GM18867 (cell line): ENCODE results near the gene MCRIP1.

Experiments
- ATAC-seq: cut with Tn5 transposase; IDR thresholded peaks from one replicate; pipeline ENCODE4 v1.9.1; 2021; ENCODE audit warnings: mild to moderate bottlenecking, moderate library complexity; ENCODE audit not compliant: unreplicated experiment

MCRIP1 gene

DNA sequence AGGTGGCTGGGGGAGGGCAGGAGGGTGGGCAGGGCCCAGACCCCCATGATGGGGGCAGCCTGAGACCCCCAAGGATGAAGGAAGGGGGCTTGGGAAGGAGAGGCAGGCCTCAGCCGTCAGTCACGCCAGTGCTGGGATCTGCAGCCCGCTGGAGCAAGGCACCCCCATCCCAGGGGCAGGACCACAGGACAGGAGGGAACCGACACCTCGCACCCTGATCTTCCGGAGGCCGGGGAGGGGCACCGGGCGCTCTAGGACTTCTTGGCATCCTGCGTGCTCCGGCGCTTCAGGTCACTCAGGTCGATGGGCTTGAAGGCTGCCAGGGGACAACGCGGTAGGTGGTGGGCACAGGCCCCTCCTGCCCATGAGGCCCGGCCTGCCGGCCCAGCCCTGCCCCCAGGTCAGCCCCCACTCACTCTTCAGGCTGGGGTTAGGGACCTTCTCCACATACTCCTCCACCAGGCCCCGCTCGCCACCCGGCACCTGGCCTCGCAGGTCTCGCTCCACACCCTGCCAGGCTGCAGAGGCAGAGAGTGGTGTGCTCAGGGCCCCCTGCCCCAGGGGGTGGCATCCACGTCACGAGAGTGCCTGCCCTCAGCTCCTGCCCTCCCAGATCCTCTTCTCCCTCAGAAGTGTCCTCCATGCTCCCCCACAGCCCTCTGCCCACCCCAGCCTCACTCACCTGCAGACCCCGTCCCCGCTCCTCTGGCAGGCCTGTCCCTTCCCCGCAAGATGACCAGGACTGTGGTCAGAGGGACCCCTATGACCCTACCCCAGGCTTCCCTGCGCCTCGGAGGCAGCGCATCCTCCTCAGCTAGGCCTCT, 9.9 kb downstream of the MCRIP1 start:
- no peak for ATAC-seq

DNA sequence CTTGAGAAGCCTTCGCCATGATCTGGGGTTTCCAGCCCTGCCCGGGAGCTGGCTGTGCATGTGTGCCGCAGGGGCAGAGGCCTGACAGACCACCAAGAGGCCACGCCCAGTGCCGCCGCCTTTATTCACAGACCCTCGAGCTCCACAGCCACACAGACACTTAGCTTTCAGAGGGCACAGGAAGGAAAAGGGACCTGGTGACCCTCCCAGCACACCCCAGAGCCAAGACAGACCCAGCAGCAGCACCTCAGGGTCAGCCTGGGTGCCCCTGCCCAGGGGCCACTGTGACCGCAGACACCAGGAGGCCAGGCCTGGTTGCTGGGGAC, 10.8 kb downstream of the MCRIP1 start:
- no peak for ATAC-seq

DNA sequence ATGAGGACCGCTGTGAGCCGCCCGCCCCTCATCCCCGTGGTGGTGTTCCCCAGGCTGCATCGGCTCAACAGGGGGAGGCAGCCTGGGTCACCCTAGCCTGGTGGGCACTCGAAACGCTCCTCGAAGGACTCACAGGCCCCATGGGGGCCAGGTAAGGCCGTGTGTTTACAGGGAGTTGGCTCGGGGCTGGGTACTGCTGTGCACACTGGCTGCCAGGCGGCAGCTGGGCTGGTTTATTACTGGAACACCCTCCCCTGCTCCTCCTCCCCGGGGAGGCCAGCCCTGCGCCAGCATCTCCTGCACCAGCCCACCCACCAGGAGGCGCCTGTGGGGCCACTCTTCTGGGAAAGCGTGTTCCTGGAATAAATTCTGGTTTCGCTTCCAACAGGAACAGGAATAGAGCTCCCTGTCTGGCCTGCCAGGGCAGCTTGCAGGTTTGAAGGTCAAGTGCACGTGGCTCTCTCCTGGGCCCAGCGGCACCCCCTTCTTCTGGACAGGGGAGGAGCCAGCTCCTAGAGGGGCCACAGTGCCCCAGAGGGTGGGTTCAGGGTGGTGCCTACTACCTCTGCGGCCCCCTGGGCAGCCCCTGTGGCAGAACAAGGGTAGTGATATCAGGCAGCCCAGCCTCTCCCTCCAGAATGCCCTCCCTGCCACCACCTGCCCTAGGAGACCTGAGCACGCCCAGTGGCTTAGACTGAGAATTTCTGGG, 11.3 kb downstream of the MCRIP1 start:
- ATAC-seq = no peak

DNA sequence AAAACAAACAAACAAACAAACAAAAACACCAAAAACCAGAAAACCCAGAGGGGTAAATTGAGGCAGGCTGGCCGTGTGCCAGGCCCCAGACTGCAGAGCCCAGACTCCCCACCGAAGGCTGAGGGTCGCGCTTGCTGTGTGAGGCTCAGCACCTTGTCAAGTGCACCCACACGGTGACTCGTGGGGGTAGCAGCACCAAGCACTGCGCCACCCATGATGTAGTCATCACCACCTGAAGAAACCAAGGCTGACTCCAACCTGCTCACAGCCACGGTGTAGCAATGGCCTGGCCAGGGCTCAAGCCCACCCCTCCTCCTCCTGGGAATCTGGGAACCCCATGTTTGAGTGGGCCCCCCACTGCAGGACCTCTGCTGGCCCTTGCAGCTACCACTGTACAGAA, 11.9 kb downstream of the MCRIP1 start:
- no peak for ATAC-seq

DNA sequence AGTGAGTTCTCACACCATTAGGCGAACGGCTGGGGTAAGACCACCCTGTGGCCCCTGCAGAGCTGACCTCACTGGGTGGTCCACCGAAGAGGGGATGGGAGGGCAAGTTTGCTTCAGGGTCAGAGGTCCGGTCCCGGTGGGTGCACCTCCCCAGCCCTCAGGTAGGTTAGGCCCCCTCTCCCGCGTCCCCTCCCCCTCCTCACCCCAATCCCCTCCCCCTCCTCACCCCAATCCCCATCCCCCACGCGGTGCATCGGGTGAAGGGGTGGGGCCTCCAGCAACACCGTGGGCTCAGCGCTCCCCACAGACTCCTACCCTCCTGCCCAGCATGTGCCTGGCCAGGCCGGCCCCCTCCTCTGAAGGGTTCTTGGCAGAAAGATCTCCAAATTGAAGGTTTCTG, 13.4 kb downstream of the MCRIP1 start:
- no peak for ATAC-seq

DNA sequence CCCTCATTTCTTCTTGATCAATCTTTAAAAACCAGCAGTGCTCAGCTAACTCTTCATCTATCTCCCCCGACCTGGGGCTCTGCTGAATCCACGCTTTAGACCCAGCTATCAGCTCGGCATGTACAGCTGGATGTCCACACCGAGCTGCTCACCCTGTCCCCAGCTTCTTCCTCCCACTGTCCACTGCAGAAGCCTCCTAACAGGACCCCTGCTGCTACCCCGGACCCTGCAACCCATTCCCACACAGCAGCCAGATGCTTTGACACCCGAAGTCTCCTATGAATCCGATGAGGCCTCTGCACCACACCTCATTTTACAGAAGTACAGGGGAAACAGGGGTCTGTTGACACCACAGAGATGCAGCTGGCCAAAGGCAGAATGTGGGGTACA, 15.3 kb downstream of the MCRIP1 start:
- ATAC-seq = no peak

DNA sequence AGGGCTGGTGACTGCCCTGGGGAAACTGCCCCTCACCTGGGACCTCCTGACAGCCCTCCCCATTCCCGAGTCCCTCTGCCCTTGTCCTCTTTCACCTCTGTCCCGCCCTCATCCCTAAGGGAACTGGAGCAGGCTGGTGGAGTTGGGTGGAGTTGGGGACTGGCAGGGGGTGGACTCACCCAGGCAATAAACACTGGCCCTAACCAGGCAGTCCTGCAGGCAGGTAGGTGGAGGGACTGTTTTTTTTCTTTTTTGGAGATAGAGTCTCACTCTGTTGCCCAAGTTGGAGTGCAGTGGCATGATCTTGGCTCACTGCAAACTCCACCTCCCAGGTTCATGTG, 17.5 kb downstream of the MCRIP1 start:
- ATAC-seq = no peak

DNA sequence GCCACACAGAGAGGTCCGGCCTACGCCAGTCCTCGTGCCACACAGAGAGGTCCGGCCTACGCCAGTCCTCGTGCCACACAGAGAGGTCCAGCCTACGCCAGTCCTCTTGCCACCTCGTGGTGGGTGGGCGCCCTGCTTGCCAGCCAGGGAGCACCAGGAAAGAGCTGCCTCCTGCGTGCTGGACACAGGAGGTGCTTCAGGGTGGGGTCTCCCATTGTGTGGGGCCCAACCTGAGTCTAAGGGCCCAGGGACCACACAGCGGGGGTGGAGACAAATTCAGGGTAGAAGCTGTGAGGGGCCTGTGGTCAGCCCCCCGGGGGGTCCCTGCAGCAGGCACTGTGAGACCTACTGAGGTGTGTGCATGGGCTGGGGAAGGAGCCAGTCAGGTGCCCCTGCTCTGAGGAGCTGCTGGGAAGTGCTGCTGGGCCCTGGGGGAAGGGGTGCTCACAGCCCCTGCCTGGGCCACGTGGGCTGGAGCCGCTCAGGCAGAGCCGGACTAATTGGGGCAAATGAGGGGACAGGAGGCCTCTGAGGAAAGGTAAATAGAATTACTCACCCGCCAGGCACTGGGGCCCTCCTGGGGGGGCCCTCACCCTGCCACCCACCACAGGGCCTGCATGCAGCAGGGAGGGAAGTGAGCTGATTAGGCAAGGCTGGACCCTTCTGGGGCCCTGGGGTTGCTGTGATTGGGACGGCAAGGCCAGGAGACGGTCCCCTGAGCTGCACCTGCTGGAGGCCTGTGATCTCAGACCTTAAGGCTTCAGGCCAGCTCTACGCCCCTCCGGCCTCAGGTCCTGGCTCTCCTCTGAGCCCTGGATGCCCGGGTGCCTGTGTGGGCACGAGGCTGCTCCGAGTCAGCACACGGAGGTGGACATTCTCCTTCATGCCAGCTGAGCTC, 18.1 kb downstream of the MCRIP1 start:
- ATAC-seq = no peak

DNA sequence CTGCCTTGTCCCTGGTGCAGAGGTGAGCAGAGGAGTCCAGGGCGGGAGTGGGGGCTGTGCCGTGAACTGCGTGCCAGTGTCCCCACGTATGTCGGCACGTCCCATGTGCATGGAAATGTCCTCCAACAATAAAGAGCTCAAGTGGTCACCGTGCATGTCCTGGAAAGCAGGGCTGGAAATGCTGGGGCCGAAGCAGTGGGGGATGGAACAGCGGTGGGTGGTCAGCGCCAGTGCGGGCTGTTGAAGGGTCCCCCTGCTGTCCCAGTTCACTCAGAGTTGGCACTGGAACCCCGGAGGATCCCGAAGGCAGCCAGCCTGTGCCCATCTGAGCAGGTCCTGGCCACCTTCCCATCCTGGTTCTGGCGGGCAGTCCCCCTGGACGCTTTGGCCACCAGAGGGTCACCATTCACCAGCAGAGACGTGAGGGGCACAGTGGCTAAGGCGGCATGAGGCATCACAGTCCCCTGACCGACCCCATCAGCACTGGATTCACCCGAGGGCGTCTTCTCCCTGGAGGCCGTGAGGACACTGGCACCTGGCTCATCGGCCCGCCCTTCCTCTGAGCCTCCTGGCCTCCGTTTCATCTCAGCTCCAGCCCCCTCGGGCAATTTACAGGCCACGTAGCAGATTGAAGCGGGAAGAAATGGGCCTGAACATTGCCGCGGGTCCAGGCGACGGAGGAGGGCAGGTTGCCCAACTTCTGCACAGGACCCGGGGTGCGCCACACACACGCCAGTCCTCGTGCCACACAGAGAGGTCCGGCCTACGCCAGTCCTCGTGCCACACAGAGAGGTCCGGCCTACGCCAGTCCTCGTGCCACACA, 19.0 kb downstream of the MCRIP1 start:
- no peak for ATAC-seq

DNA sequence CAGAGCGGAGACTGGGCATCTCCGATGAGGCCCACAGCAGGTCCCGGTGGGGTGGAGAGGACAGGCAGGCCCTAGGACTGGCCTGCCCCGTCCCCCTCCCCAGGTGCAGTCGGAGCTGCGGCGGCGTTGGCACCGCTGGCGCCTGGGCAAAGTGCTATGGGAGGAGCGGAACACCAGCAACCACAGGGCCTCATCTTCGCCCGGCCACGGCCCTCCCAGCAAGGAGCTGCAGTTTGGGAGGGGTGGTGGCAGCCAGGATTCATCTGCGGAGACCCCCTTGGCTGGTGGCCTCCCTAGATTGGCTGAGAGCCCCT, 19.8 kb downstream of the MCRIP1 start:
- ATAC-seq = no peak

DNA sequence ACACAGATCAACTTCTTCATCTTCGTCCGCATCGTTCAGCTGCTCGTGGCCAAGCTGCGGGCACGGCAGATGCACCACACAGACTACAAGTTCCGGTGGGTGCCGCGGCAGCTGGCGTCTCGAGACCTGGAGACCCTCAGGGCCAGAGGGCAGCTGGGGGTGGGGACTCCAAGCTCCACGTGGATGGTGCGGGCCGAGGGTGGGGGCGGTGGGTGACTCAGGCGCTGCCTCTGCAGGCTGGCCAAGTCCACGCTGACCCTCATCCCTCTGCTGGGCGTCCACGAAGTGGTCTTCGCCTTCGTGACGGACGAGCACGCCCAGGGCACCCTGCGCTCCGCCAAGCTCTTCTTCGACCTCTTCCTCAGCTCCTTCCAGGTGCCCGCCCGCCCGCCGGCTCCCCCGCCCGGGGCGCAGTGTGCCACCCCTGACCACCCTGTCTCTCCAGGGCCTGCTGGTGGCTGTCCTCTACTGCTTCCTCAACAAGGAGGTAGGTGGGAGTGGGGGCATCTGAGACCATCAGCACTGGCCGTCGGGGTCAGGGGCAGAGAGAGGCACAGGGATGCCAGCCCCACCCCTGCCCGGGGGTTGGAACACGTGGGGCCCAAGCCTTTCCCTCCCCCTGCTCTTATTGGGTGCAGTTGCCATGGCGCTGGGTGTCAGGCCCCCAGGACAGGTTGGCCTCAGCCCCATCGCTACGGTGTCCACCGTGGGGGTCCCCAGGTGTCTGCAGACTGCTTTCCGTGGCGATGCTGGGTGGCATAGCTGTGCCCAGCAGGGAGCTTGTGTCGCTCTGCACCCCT, 20.3 kb downstream of the MCRIP1 start:
- ATAC-seq = no peak

DNA sequence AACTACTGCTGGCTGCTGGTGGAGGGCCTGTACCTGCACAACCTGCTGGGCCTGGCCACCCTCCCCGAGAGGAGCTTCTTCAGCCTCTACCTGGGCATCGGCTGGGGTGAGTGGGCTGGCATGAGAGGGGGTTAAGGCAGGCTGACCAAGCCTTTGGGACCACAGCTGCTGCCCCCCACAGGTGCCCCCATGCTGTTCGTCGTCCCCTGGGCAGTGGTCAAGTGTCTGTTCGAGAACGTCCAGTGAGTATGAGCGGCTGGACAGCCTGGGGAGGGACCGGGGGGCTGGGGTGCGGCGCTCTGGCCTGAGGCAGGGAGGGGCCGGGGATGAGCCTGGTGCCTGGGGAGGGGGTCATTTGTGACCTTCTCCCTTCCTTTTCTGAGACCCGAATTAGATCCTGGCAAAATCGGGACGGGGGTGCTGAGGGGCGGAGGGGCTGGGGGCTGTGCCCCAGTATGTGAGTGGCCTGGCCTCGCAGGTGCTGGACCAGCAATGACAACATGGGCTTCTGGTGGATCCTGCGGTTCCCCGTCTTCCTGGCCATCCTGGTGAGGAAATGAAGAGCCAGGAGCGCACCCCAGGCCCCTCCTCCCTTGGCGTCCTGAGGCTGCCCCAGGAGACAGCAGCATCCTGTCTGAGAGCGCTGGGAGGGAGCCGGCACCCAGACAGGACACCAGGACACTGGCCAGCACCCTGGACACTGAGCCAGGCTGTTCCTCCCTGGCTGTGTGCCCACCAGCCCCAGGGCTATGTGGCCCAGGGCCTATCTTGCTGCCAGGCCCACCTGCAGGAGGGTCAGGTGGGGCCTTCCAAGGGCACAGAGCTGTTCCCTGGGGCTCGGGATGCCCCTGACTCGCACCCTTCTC, 21.2 kb downstream of the MCRIP1 start:
- ATAC-seq = no peak

DNA sequence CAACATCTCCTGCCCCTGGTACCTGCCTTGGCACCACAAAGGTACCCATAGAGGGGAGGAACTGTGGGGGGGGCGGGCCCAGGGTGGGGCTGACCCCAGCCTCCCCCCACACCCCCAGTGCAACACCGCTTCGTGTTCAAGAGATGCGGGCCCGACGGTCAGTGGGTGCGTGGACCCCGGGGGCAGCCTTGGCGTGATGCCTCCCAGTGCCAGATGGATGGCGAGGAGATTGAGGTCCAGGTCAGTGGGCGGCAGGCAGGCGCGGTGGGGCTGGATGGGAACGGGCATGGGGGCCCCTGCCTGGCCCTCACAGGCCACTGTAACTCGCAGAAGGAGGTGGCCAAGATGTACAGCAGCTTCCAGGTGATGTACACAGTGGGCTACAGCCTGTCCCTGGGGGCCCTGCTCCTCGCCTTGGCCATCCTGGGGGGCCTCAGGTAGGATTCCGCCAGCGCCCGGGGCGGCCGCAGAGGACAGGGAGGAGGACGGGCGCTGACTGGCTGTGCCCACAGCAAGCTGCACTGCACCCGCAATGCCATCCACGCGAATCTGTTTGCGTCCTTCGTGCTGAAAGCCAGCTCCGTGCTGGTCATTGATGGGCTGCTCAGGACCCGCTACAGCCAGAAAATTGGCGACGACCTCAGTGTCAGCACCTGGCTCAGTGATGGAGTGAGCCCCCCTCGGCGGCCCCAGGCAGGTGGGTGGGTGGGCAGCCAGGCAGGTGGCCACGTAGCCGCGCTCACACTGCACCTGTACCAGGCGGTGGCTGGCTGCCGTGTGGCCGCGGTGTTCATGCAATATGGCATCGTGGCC, 22.0 kb downstream of the MCRIP1 start:
- ATAC-seq = no peak

DNA sequence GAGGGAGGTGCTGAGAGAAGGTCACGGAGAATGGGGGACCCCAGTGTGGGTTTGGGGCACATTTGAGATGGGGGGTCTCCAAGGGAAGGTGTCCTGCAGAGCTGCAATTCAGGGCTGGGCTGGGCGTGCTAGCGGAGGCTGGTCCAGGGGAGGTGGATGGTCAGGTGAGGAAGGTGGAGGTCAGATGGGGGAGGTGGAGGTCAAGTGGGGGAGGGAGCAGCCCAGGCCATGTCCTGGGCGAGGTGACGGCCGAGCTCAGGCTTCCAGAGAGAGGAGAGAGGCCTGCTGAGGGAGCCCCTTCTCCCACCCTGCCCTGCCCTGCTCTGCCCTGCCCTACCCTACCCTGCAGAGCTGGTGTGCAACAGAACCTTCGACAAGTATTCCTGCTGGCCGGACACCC, 22.6 kb downstream of the MCRIP1 start:
- no peak for ATAC-seq

DNA sequence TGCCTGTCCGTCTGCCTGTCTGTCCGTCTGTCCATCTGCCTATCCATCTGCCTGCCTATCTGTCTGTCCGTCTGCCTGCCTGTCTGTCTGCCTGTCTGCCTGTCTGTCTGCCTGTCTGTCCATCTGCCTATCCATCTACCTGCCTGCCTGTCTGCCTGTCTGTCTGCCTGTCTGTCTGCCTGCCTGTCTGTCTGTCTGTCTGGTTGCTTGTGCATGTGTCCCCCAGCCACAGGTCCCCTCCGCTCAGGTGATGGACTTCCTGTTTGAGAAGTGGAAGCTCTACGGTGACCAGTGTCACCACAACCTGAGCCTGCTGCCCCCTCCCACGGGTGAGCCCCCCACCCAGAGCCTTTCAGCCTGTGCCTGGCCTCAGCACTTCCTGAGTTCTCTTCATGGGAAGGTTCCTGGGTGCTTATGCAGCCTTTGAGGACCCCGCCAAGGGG, 23.5 kb downstream of the MCRIP1 start:
- no peak for ATAC-seq

DNA sequence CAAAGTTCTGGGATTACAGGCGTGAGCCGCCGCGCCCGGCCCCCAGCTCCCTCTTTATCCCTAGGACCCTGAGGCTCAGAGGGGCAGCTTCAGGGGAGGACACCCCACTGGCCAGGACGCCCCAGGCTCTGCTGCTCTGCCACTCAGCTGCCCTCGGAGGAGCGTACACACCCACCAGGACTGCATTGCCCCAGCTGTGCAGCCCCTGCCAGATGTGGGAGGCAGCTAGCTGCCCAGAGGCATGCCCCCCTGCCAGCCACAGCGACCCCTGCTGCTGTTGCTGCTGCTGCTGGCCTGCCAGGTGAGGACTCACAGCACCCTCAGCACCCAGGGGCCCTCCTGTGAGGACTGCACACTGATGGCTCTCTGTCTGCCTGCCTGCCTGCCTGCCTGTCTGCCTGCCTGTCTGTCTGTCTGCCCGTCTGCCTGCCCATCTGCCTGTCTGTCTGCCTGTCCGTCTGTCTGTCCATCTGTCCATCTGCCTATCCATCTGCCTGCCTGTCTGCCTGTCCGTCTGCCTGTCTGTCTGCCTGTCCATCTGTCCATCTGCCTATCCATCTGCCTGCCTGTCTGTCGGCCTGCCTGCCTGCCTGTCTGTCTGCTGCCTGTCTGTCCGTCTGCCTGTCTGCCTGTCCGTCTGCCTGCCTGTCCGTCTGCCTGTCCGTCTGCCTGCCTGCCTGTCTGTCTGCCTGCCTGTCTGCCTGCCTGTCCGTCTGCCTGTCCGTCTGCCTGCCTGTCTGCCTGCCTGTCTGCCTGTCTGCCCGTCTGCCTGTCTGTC, 24.1 kb downstream of the MCRIP1 start:
- ATAC-seq = no peak

DNA sequence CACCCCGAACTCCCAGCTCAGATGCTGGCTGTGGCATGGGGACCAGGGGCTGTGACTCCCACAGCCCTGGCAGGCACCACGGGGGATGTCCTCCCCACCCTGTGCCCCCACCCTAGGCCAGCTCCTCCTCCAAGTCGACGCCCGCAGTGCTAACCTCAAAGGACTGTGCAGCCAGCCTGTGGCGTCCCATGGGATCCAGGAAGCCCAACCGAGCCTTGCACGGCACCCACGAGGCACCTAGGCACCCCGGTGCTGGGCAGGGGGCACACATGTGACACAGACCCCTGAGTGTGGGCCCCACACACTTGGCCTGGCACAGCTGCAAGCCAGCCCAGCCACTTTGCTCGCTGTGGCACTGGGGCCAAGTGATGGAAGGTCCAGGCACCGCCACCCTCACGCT, 25.3 kb downstream of the MCRIP1 start:
- no peak for ATAC-seq
